SK-N-SH treated with all-trans-retinoic acid at 6 μM for 48 hours (cell line): ENCODE results near the gene CH25H.
"Not testable (repeated sequence)": the region's sequence is repeated elsewhere in the genome, so short reads cannot be mapped to it uniquely, and the experiment has no call there.

Experiments used
- ATAC-seq: fragments of 200-7000 bp; cut with Tn5 transposase; 3 replicates; pipeline ENCODE4 v1.9.1; 2020; ENCODE audit warnings: mild to moderate bottlenecking, moderate library complexity
- ARNTL ChIP-seq: fragments of 450-650 bp; formaldehyde crosslinking; IDR thresholded peaks from 2 replicates; pipeline ENCODE4 v1.5.0; 2020; ENCODE audit warnings: low read depth, mild to moderate bottlenecking, moderate library complexity, borderline replicate concordance
- BACH2 ChIP-seq: fragments of 250-450 bp; sonication (Bioruptor Pico); IDR thresholded peaks from 2 replicates; pipeline ENCODE4 v1.9.0; 2021; ENCODE audit warnings: mild to moderate bottlenecking, borderline replicate concordance
- CREB5 ChIP-seq: fragments of 250-450 bp; sonication (Bioruptor Pico); IDR thresholded peaks from 2 replicates; pipeline ENCODE4 v1.5.1; 2020; ENCODE audit warnings: low read depth, mild to moderate bottlenecking, moderate library complexity
- CSDC2 ChIP-seq: fragments of 250-450 bp; sonication (Bioruptor Pico); IDR thresholded peaks from 2 replicates; pipeline ENCODE4 v1.5.0; 2020; ENCODE audit warnings: mild to moderate bottlenecking, moderate library complexity
- ESRRG ChIP-seq: fragments of 250-450 bp; sonication (Bioruptor Pico); IDR thresholded peaks from 2 replicates; pipeline ENCODE4 v1.6.1; 2021; ENCODE audit warnings: mild to moderate bottlenecking
- GLIS3 ChIP-seq: fragments of 250-450 bp; sonication (Bioruptor Pico); IDR thresholded peaks from 2 replicates; pipeline ENCODE4 v1.5.0; 2020; ENCODE audit warnings: mild to moderate bottlenecking, moderate library complexity
- OSR1 ChIP-seq: fragments of 250-450 bp; sonication (Bioruptor Pico); IDR thresholded peaks from 2 replicates; pipeline ENCODE4 v1.8.0; 2022; ENCODE audit warnings: moderate library complexity, mild to moderate bottlenecking, inconsistent platforms
- POU6F1 ChIP-seq: fragments of 250-450 bp; sonication (Bioruptor Pico); IDR thresholded peaks from 2 replicates; pipeline ENCODE4 v1.8.0; 2021; ENCODE audit warnings: low read depth, mild to moderate bottlenecking, moderate library complexity, borderline replicate concordance
- PPARA ChIP-seq: fragments of 250-450 bp; sonication (Bioruptor Pico); IDR thresholded peaks from 2 replicates; pipeline ENCODE4 v1.5.0; 2020; ENCODE audit warnings: mild to moderate bottlenecking, borderline replicate concordance
- RARB ChIP-seq: fragments of 250-450 bp; sonication (Bioruptor Pico); IDR thresholded peaks from 2 replicates; pipeline ENCODE4 v1.8.0; 2021; ENCODE audit warnings: mild to moderate bottlenecking, moderate library complexity
- SNAI2 ChIP-seq: fragments of 250-450 bp; sonication (Bioruptor Pico); IDR thresholded peaks from 2 replicates; pipeline ENCODE4 v1.5.0; 2020; ENCODE audit warnings: mild to moderate bottlenecking, moderate library complexity
- TCF4 ChIP-seq: fragments of 250-450 bp; sonication (Bioruptor Pico); IDR thresholded peaks from 2 replicates; pipeline ENCODE4 v1.8.0; 2021; ENCODE audit warnings: mild to moderate bottlenecking, moderate library complexity, borderline replicate concordance
- TOX ChIP-seq: fragments of 250-450 bp; sonication (Bioruptor Pico); IDR thresholded peaks from 2 replicates; pipeline ENCODE4 v1.8.0; 2021; ENCODE audit warnings: mild to moderate bottlenecking, moderate library complexity, borderline replicate concordance
- TSHZ2 ChIP-seq: fragments of 250-450 bp; sonication (Bioruptor Pico); IDR thresholded peaks from 2 replicates; pipeline ENCODE4 v1.5.0; 2020; ENCODE audit warnings: mild to moderate bottlenecking, moderate library complexity
- ZC3H10 ChIP-seq: fragments of 250-450 bp; sonication (Bioruptor Pico); IDR thresholded peaks from 2 replicates; pipeline ENCODE4 v1.5.1; 2021; ENCODE audit warnings: mild to moderate bottlenecking, moderate library complexity
- ZFP3 ChIP-seq: fragments of 250-450 bp; sonication (Bioruptor Pico); IDR thresholded peaks from 2 replicates; pipeline ENCODE4 v1.5.0; 2020; ENCODE audit warnings: mild to moderate bottlenecking, moderate library complexity
- ZFP30 ChIP-seq: fragments of 450-650 bp; formaldehyde crosslinking; IDR thresholded peaks from 2 replicates; pipeline ENCODE4 v1.5.0; 2022; ENCODE audit warnings: mild to moderate bottlenecking, moderate library complexity
- ZNF70 ChIP-seq: fragments of 450-650 bp; formaldehyde crosslinking; IDR thresholded peaks from 2 replicates; pipeline ENCODE4 v1.5.0; 2020; ENCODE audit warnings: mild to moderate bottlenecking, moderate library complexity
- ZNF8 ChIP-seq: fragments of 450-650 bp; formaldehyde crosslinking; IDR thresholded peaks from 2 replicates; pipeline ENCODE4 v1.5.0; 2020; ENCODE audit warnings: mild to moderate bottlenecking, moderate library complexity
- TF ChIP-seq, protein P1 (sequence below): fragments of 250-450 bp; sonication (Bioruptor Pico); IDR thresholded peaks from 2 replicates; pipeline ENCODE4 v1.5.1; 2021; ENCODE audit warnings: mild to moderate bottlenecking, moderate library complexity

The CH25H gene, protein sequence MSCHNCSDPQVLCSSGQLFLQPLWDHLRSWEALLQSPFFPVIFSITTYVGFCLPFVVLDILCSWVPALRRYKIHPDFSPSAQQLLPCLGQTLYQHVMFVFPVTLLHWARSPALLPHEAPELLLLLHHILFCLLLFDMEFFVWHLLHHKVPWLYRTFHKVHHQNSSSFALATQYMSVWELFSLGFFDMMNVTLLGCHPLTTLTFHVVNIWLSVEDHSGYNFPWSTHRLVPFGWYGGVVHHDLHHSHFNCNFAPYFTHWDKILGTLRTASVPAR

DNA sequence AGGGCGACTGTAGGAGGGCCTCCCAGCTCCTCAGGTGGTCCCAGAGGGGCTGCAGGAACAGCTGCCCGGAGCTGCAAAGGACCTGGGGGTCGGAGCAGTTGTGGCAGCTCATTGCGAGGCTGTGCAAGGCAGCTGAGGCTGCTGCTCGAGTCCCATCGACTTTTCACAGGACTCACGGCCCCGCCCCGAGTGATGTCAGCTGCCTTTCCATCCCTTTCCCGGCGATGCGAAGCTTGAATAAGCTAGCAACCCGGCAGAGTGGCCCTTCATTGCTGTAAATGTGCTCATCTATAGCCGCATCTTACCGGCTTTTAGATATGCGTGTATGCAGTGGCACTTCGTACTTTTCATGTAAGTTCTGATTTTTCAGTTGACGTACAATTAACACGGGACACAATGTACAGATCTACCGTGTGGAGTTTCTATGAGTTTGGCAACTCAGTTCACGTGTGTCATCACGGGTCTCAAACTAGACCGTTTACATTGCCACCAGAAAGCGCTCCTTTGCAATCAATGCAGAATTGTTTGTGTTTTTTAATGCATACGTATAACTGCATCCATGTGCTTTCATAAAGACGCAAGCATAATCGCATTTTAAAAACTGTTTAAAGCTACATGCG lies at the start of gene CH25H:
CH25H (minus strand) TSS at position 137 of the 620 bp plus-strand sequence; CDS start at position 112, 25 bp downstream.
- TF ChIP-seq ZFP3 (CRISPR knock-in tag), result no peak
- no peak for TF ChIP-seq TOX (CRISPR knock-in tag)
- TF ChIP-seq POU6F1 (CRISPR knock-in tag), result no peak
- TF ChIP-seq ZNF70 (CRISPR knock-in tag), result no peak
- no peak for TF ChIP-seq TCF4
- TF ChIP-seq ARNTL (CRISPR knock-in tag), result no peak
- TF ChIP-seq CREB5 (CRISPR knock-in tag), result no peak
- no peak for TF ChIP-seq ZFP30 (CRISPR knock-in tag)
- TF ChIP-seq CSDC2, result no peak
- TF ChIP-seq SNAI2 (CRISPR knock-in tag), result no peak
- no peak for TF ChIP-seq ZNF8
- no peak for TF ChIP-seq BACH2 (CRISPR knock-in tag)
- TF ChIP-seq PPARA (CRISPR knock-in tag), result no peak
- no peak for TF ChIP-seq GLIS3 (CRISPR knock-in tag)
- TF ChIP-seq OSR1, result no peak
- no peak for TF ChIP-seq RARB (CRISPR knock-in tag)
- no peak for TF ChIP-seq ZC3H10 (CRISPR knock-in tag)
- no peak for TF ChIP-seq TSHZ2
- TF ChIP-seq, all 23 proteins: peak for 0
- ATAC-seq, result peak; percentile 93

DNA sequence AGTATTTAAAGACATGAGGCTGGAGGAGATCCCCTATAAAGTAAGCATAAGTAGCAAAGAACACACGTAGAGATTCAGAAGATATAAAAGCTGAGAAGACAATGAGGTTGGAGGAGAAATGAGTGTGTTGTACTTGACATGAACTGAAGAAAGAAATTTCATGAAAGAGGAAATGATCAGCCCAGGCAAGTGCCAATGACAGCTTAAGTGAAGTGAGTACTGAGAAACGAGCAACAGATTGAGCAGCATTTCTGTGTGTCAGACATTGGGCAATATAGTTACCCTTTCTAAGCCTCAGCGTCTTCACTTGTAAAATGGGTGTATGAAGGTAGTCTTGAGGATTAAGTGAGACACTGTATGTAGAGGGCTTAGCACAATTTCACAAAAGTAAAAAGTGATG lies 49.2 kb upstream of the CH25H start:
- TF ChIP-seq, protein P1, sequence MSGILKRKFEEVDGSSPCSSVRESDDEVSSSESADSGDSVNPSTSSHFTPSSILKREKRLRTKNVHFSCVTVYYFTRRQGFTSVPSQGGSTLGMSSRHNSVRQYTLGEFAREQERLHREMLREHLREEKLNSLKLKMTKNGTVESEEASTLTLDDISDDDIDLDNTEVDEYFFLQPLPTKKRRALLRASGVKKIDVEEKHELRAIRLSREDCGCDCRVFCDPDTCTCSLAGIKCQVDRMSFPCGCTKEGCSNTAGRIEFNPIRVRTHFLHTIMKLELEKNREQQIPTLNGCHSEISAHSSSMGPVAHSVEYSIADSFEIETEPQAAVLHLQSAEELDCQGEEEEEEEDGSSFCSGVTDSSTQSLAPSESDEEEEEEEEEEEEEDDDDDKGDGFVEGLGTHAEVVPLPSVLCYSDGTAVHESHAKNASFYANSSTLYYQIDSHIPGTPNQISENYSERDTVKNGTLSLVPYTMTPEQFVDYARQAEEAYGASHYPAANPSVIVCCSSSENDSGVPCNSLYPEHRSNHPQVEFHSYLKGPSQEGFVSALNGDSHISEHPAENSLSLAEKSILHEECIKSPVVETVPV (CRISPR knock-in tag), result no peak
- ATAC-seq, result no peak

DNA sequence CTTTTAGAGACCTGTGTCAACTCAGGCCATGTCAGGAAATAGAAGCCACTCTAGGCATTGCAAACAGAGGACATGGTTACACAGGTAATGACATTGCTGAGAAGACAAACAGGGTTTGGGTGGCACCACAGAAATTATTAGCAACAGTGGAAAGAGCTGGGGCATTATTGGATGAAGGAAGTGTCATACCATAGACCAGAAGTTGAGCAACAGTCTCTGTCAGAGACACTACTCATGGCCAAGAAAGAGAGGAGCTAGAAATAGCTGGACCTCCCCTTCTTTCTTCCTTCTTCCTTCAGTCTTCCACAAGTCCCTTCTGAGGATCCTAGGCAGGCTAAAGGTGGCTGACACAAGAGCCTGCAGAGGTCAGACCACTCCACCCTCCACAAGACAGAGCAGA lies 48.7 kb upstream of the CH25H start:
- TF ChIP-seq TSHZ2 (no peak), ZC3H10 (CRISPR knock-in tag) (no peak), ARNTL (CRISPR knock-in tag) (no peak), TCF4 (no peak), ZNF8 (no peak), OSR1 (no peak), ESRRG (CRISPR knock-in tag) (no peak), ZFP30 (CRISPR knock-in tag) (no peak), ZFP3 (CRISPR knock-in tag) (no peak)
- ATAC-seq, result no peak

DNA sequence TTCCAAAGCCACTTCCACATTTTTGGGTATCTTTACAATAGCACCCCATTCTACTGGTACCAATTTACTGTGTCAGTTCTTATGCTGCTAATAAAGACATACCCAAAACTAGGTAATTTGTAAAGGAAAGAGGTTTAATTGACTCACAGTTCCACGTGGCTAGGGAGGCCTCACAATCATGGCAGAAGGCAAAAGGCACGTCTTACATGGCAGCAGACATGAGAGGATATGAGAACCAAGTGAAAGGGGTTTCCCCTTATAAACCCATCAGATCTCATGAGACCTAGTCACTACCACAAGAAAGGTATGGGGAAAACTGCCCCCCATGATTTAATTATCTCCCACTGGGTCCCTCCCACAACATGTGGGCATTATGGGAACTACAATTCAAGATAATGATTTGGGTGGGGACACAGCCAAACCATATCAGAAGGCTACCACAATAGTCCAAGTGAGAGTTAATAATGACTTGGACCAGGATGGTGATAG lies 48.0 kb upstream of the CH25H start:
- not testable (repeated sequence) for ATAC-seq
